ENCODE results near the gene ALDH5A1.

GRCh38 chr6:24476631-24477030 lies 18.1 kb upstream of the ALDH5A1 start:
- TF ChIP-seq, protein P1, sequence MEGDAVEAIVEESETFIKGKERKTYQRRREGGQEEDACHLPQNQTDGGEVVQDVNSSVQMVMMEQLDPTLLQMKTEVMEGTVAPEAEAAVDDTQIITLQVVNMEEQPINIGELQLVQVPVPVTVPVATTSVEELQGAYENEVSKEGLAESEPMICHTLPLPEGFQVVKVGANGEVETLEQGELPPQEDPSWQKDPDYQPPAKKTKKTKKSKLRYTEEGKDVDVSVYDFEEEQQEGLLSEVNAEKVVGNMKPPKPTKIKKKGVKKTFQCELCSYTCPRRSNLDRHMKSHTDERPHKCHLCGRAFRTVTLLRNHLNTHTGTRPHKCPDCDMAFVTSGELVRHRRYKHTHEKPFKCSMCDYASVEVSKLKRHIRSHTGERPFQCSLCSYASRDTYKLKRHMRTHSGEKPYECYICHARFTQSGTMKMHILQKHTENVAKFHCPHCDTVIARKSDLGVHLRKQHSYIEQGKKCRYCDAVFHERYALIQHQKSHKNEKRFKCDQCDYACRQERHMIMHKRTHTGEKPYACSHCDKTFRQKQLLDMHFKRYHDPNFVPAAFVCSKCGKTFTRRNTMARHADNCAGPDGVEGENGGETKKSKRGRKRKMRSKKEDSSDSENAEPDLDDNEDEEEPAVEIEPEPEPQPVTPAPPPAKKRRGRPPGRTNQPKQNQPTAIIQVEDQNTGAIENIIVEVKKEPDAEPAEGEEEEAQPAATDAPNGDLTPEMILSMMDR (optimal IDR thresholded peaks at IDR 0.05 in 1 of 3, IDR thresholded peaks at IDR 0.05 in 1 of 3, conservative IDR thresholded peaks at IDR 0.05 in 1 of 3; ENCODE audit: extremely low read depth in 1 of 3, insufficient read depth in 2 of 3, low read length in 3 of 3): no peak
- no peak for TF ChIP-seq EZH2 (IDR thresholded peaks at IDR 0.05; ENCODE audit: low read length)
